Effector memory CD4-positive, alpha-beta T cell (primary cell): Measurements from ENCODE around the gene LGR4.
"Not testable (repeated sequence)": the region's sequence is repeated elsewhere in the genome, so short reads cannot be mapped to it uniquely, and the experiment has no call there.

ENCODE experiments used
- DNase-seq, 3 donors: peaks; one replicate each; pipeline ENCODE4 v3.0.0-alpha.2; 2020
- H3K27ac ChIP-seq: 2 replicates; pipeline ENCODE4 v1.7.0; 2013; ENCODE audit warnings: mild to moderate bottlenecking, low read length, moderate library complexity; ENCODE audit not compliant: insufficient read depth, poor library complexity, severe bottlenecking
- H3K27me3 ChIP-seq: replicated peaks from 2 replicates; pipeline ENCODE4 v1.7.0; 2013; ENCODE audit warnings: mild to moderate bottlenecking, low read length; ENCODE audit not compliant: insufficient read depth, control insufficient read depth, poor library complexity, severe bottlenecking
- H3K36me3 ChIP-seq: 2 replicates; pipeline ENCODE4 v1.7.0; 2013; ENCODE audit warnings: mild to moderate bottlenecking, low read length, moderate library complexity; ENCODE audit not compliant: control insufficient read depth, insufficient read depth
- H3K4me1 ChIP-seq: 2 replicates; pipeline ENCODE4 v1.7.0; 2013; ENCODE audit warnings: low read length, mild to moderate bottlenecking; ENCODE audit not compliant: control insufficient read depth, insufficient read depth, poor library complexity, severe bottlenecking
- H3K4me3 ChIP-seq: 2 replicates; pipeline ENCODE4 v1.7.0; 2013; ENCODE audit warnings: low read length, low read depth, mild to moderate bottlenecking; ENCODE audit not compliant: insufficient read depth, poor library complexity, severe bottlenecking
- H3K9me3 ChIP-seq: 2 replicates; pipeline ENCODE4 v1.7.0; 2013; ENCODE audit warnings: mild to moderate bottlenecking, low read length, moderate library complexity; ENCODE audit not compliant: control insufficient read depth

LGR4 gene

GRCh38 chr11:27460158-27460978, 12.2 kb downstream of the LGR4 start:
- Histone ChIP-seq H3K9me3 (no peaks in the 10 kb centered on the region), H3K36me3 (no peaks in the 10 kb centered on the region), H3K4me3 (no peak overlapping the region), H3K27me3 (no peaks in the 10 kb centered on the region), H3K4me1 (no peaks in the 10 kb centered on the region), H3K27ac (no peak overlapping the region)
- no peak for DNase-seq

- no peaks in the 10 kb centered on the region for H3K4me1 ChIP-seq
- H3K36me3 ChIP-seq = no peaks in the 10 kb centered on the region
- H3K9me3 ChIP-seq = no peaks in the 10 kb centered on the region
- DNase-seq = no peak
- H3K4me3 ChIP-seq = no peak overlapping the region
- no peak overlapping the region for H3K27ac ChIP-seq
- H3K27me3 ChIP-seq = no peaks in the 10 kb centered on the region
These were observed 13.4 kb downstream of the LGR4 start for GRCh38 chr11:27459191-27459590.

GRCh38 chr11:27458182-27458581, 14.4 kb downstream of the LGR4 start:
- H3K9me3 ChIP-seq = no peaks in the 10 kb centered on the region
- no peak overlapping the region for H3K4me3 ChIP-seq
- H3K27ac ChIP-seq = no peak overlapping the region
- no peaks in the 10 kb centered on the region for H3K27me3 ChIP-seq
- no peaks in the 10 kb centered on the region for H3K36me3 ChIP-seq
- H3K4me1 ChIP-seq = no peaks in the 10 kb centered on the region
- no peak for DNase-seq

DNA sequence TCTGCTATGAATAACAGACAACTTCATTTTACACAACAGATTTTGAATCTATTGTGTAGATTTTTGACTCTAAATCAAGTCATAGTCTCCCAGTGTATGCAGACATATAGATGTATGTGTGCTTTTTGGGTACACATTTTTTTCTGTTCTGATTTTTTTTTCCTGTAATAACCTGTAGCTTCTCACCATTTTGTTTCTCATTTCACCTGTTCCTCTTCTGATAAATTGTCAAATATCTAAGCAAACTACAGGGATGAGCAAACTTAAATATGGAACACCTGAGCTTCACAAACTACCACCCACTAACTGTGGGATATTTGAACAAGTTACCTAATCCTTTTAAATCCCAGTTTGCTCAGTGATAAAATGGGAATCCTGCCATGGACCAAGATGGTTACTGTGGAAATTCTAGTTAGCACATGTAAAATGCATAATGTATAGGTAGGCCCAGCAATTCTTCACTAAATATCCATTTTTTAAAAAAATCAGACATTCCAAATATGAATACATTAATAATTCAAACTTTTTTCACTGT, 15.7 kb downstream of the LGR4 start:
- no peaks in the 10 kb centered on the region for H3K9me3 ChIP-seq
- no peak overlapping the region for H3K27ac ChIP-seq
- no peak for DNase-seq
- no peak overlapping the region for H3K4me3 ChIP-seq
- H3K4me1 ChIP-seq = no peaks in the 10 kb centered on the region
- H3K27me3 ChIP-seq = no peaks in the 10 kb centered on the region
- no peaks in the 10 kb centered on the region for H3K36me3 ChIP-seq

- no peaks in the 10 kb centered on the region for H3K36me3 ChIP-seq
- no peak overlapping the region for H3K27ac ChIP-seq
- no peaks in the 10 kb centered on the region for H3K4me1 ChIP-seq
- DNase-seq = no peak
- H3K4me3 ChIP-seq = no peak overlapping the region
- H3K9me3 ChIP-seq = no peaks in the 10 kb centered on the region
- H3K27me3 ChIP-seq = no peaks in the 10 kb centered on the region
These were observed 16.3 kb downstream of the LGR4 start for GRCh38 chr11:27456140-27456794.

GRCh38 chr11:27455667-27456066, 16.9 kb downstream of the LGR4 start:
- no peaks in the 10 kb centered on the region for H3K36me3 ChIP-seq
- H3K27me3 ChIP-seq = no peaks in the 10 kb centered on the region
- DNase-seq = no peak
- no peak overlapping the region for H3K27ac ChIP-seq
- H3K4me1 ChIP-seq = no peaks in the 10 kb centered on the region
- H3K9me3 ChIP-seq = no peaks in the 10 kb centered on the region
- no peak overlapping the region for H3K4me3 ChIP-seq

GRCh38 chr11:27453701-27454100, 18.9 kb downstream of the LGR4 start:
- Histone ChIP-seq H3K27me3 (no peaks in the 10 kb centered on the region), H3K4me3 (no peak overlapping the region), H3K4me1 (no peaks in the 10 kb centered on the region), H3K27ac (no peak overlapping the region), H3K9me3 (no peaks in the 10 kb centered on the region), H3K36me3 (no peaks in the 10 kb centered on the region)
- DNase-seq = no peak

GRCh38 chr11:27452147-27452546, 20.4 kb downstream of the LGR4 start:
- H3K9me3 ChIP-seq = no peaks in the 10 kb centered on the region
- no peaks in the 10 kb centered on the region for H3K4me1 ChIP-seq
- H3K36me3 ChIP-seq = no peaks in the 10 kb centered on the region
- no peak overlapping the region for H3K27ac ChIP-seq
- H3K27me3 ChIP-seq = no peaks in the 10 kb centered on the region
- no peak overlapping the region for H3K4me3 ChIP-seq
- no peak for DNase-seq

- no peak for DNase-seq
- Histone ChIP-seq H3K9me3 (no peaks in the 10 kb centered on the region), H3K27ac (no peak overlapping the region), H3K4me3 (no peak overlapping the region), H3K4me1 (no peaks in the 10 kb centered on the region), H3K27me3 (no peaks in the 10 kb centered on the region), H3K36me3 (no peaks in the 10 kb centered on the region)
These were observed 21.2 kb downstream of the LGR4 start for GRCh38 chr11:27451244-27451965.

GRCh38 chr11:27448184-27448540, 24.4 kb downstream of the LGR4 start:
- H3K27ac ChIP-seq, H3K4me1 ChIP-seq, DNase-seq: not testable (repeated sequence)

More at GRCh38 chr11:27448184-27448540, 24.4 kb downstream of the LGR4 start:
- H3K9me3 ChIP-seq, H3K36me3 ChIP-seq, H3K4me3 ChIP-seq, H3K27me3 ChIP-seq: not testable (repeated sequence)
